ENCODE data around the gene SIRPA. TPM values are rescaled to one million over a fixed set of nuclear protein-coding genes. Genes with fewer than 3 reads are reported as not detected.

SIRPA gene
- total and polyA plus RNA-seq, 2 of the 8 experiments (the other 6 are each of a cell fraction or from before 2014, with no cell fraction given), result 3.9 to 4.3 TPM

- Histone ChIP-seq H3K4ac (replicated peaks; ENCODE audit: insufficient read length, low read depth, low read length) (no peak overlapping the region), H4K8ac (ENCODE audit: extremely low read depth, insufficient read depth, low read length) (no peak overlapping the region), H3K4me1 (replicated peaks in 1 of 4; ENCODE audit: control insufficient read depth in 3 of 4, insufficient read depth in 4 of 4, low read length in 3 of 4) (peaks cover 2 to 22% (median 9%) of the 10 kb centered on the region in 4 experiments; a peak in 6 of 7 replicates), H3K56ac (replicated peaks; ENCODE audit: insufficient read length, low read depth, low read length) (no peak overlapping the region), H3K18ac (ENCODE audit: extremely low read depth, low read length) (no peak overlapping the region), H2BK120ac (replicated peaks; ENCODE audit: low read depth, low read length) (no peak overlapping the region), H3K4me2 (ENCODE audit: insufficient read depth in 1 of 2, low read depth in 2 of 2, low read length in 2 of 2) (no peak overlapping the region; a peak in 1 of 4 replicates), H3K27me3 (replicated peaks in 1 of 4; ENCODE audit: control insufficient read depth in 3 of 4, extremely low read depth in 1 of 4, insufficient read depth in 3 of 4, low read length in 3 of 4) (peaks cover 0 to 31% (median 17%) of the 10 kb centered on the region in 4 experiments; a peak in 6 of 7 replicates), H3K79me2 (ENCODE audit: control insufficient read depth in 1 of 2, insufficient read depth in 2 of 2, low read length in 2 of 2) (no peaks in the 10 kb centered on the region), H2AFZ (ENCODE audit: low read length) (no peak overlapping the region), H2BK12ac (ENCODE audit: low read depth, low read length) (0 out of 2 replicates have a peak overlapping the region, but pooled peaks have one; percentile 63), H3K79me1 (ENCODE audit: low read depth, low read length) (no peaks in the 10 kb centered on the region), H4K5ac (ENCODE audit: insufficient read length, low read depth, low read length) (no peak overlapping the region), H3K23ac (ENCODE audit: insufficient read length) (no peak overlapping the region), H3K23me2 (ENCODE audit: low read depth, low read length) (peaks cover 4% of the 10 kb centered on the region; the same call in 1 of the 2 replicates), H3K9me3 (ENCODE audit: insufficient read depth in 2 of 2, low read depth in 1 of 2, low read length in 1 of 2) (no peaks in the 10 kb centered on the region), H3K4me3 (ENCODE audit: extremely low read depth in 1 of 4, insufficient read depth in 2 of 4, low read depth in 3 of 4, low read length in 4 of 4) (no peak overlapping the region), H2BK20ac (ENCODE audit: low read length) (0 out of 2 replicates have a peak overlapping the region, but pooled peaks have one; percentile 5), H3K9ac (replicated peaks in 1 of 4; ENCODE audit: extremely low read depth in 1 of 4, low read depth in 3 of 4, low read length in 3 of 4) (no peak overlapping the region), H3K27ac (ENCODE audit: low read depth, low read length) (no peak overlapping the region), H2BK15ac (ENCODE audit: low read length) (no peak overlapping the region), H2AK5ac (ENCODE audit: low read depth, low read length) (peak overlapping the region; percentile 91), H4K20me1 (replicated peaks in 1 of 2; ENCODE audit: control insufficient read depth in 1 of 2, insufficient read depth in 2 of 2, low read length in 2 of 2) (no peaks in the 10 kb centered on the region), H4K91ac (replicated peaks; ENCODE audit: insufficient read length, low read length) (no peak overlapping the region), H3K36me3 (ENCODE audit: control insufficient read depth in 2 of 4, insufficient read depth in 4 of 4, low read length in 3 of 4) (no peaks in the 10 kb centered on the region), H2BK5ac (ENCODE audit: low read depth, low read length) (no peak overlapping the region), H3K14ac (ENCODE audit: insufficient read length) (no peak overlapping the region)
- 86% methylated on average over 7 of the region's 7 CpGs; no CpG with 5 or more reads in 1 of the 2 experiments for WGBS, 2 experiments (ENCODE audit: extremely low coverage in 1 of 2, insufficient coverage in 1 of 2, insufficient read length in 1 of 2, insufficient replicate concordance in 2 of 2, low coverage in 1 of 2, low lambda C conversion rate in 2 of 2, missing lambda C conversion rate in 1 of 2)
- TF ChIP-seq FOSL1 (IDR thresholded peaks at IDR 0.05; ENCODE audit: insufficient read depth, low read depth, low read length) (no peak), USF2 (IDR thresholded peaks at IDR 0.05; ENCODE audit: low read length) (no peak), ZNF274 (IDR thresholded peaks at IDR 0.05; ENCODE audit: borderline replicate concordance, extremely low read depth, low read length) (no peak), SAP30 (IDR thresholded peaks at IDR 0.05; ENCODE audit: insufficient read depth, insufficient replicate concordance, low read length) (no peak), TAF1 (IDR thresholded peaks at IDR 0.05; ENCODE audit: low read depth, low read length) (no peak), NRF1 (IDR thresholded peaks at IDR 0.05; ENCODE audit: low read depth, low read length) (no peak), RNF2 (IDR thresholded peaks at IDR 0.05; ENCODE audit: borderline replicate concordance, low read depth, low read length, missing control alignments, poor library complexity, severe bottlenecking) (no peak), POLR2A (IDR thresholded peaks at IDR 0.05; ENCODE audit: control extremely low read depth in 1 of 2, low read depth in 2 of 2, low read length in 2 of 2) (no peak), SIX5 (IDR thresholded peaks at IDR 0.05; ENCODE audit: low read depth, low read length) (no peak), SUZ12 (IDR thresholded peaks at IDR 0.05; ENCODE audit: low read length) (no peak)
- POLR2A ChIA-PET (ENCODE audit: partially characterized antibody), result interaction anchor here (0.7 to 1.8 kb wide), 3 partner anchors 10 to 103 kb away, joined by 3 read pairs; no protein-coding TSS in a partner anchor
- CTCF ChIA-PET (ENCODE audit: partially characterized antibody), result interaction anchor here (0.6 to 2.0 kb wide), 4 partner anchors 20 to 143 kb away, joined by 3 to 8 read pairs (median 4); partner anchors contain the start of gene PDYN
- no peak for FAIRE-seq
- no peak for DNase-seq (ENCODE audit: low read depth in 1 of 2, low spot score in 2 of 2)
Measured at GRCh38 chr20:1945660-1946059, 50.5 kb downstream of the SIRPA start.
